HEK293T (cell line): ENCODE results near the gene GAS2L1.

Experiments
- ARNT ChIP-seq: fragments of 450-650 bp; IDR thresholded peaks from 2 replicates; pipeline ENCODE4 v1.6.1; 2017; ENCODE audit warnings: mild to moderate bottlenecking
- ELF4 ChIP-seq: fragments of 450-650 bp; IDR thresholded peaks from 2 replicates; pipeline ENCODE4 v1.6.1; 2017; ENCODE audit warnings: antibody characterized with exemption
- FOXA1 ChIP-seq: fragments of 450-650 bp; IDR thresholded peaks from 2 replicates; pipeline ENCODE4 v1.6.1; 2016; ENCODE audit warnings: mild to moderate bottlenecking
- FOXK2 ChIP-seq: fragments of 450-650 bp; IDR thresholded peaks from 2 replicates; pipeline ENCODE4 v1.6.1; 2016; ENCODE audit warnings: mild to moderate bottlenecking
- FOXM1 ChIP-seq: fragments of 450-650 bp; IDR thresholded peaks from 2 replicates; pipeline ENCODE4 v1.6.1; 2017; ENCODE audit warnings: mild to moderate bottlenecking, borderline replicate concordance
- LEF1 ChIP-seq: fragments of 450-650 bp; IDR thresholded peaks from 2 replicates; pipeline ENCODE4 v1.6.1; 2017; ENCODE audit warnings: mild to moderate bottlenecking, borderline replicate concordance
- PKNOX1 ChIP-seq: fragments of 450-650 bp; IDR thresholded peaks from 2 replicates; pipeline ENCODE4 v1.6.1; 2016
- SP1 ChIP-seq: fragments of 450-650 bp; IDR thresholded peaks from 2 replicates; pipeline ENCODE4 v1.6.1; 2017
- TARDBP ChIP-seq: fragments of 450-650 bp; IDR thresholded peaks from 2 replicates; pipeline ENCODE4 v1.6.1; 2016

GRCh38 chr22:29272624-29273023 is 33.8 kb upstream of the GAS2L1 start:
- TF ChIP-seq LEF1 (no peak), FOXM1 (no peak), FOXA1 (no peak), PKNOX1 (no peak), ARNT (no peak), FOXK2 (no peak), TARDBP (no peak), SP1 (no peak), ELF4 (no peak)
